ENCODE results near the gene ZNF202.
"Not testable (repeated sequence)": the region's sequence is repeated elsewhere in the genome, so short reads cannot be mapped to it uniquely, and the experiment has no call there.

Gene ZNF202

DNA sequence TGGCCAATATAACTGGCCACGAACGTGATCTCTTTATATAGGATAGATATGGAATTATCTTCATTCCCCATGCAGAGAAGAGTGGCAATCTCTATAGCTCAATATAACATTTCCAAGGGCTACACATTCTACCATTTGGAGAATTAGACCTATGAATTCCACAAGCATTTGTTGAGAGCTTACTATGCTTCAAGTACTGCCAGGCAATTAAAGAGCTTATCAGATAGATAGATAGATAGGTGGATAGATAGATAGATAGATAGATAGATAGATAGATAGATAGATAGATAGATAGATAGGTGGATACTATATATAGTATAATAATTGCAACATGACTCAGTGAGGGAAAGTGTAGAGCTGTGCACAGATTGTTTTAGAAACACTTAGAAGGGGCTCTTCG is 14.4 kb upstream of the ZNF202 start:
- no peak for TF ChIP-seq CTCF (conservative IDR thresholded peaks at IDR 0.05; ENCODE audit: low read length)
- no peak overlapping the region for H3K4me3 ChIP-seq (ENCODE audit: low read length)
- no peak for DNase-seq (ENCODE audit: low read depth)

GRCh38 chr11:123755344-123755743 is 13.9 kb upstream of the ZNF202 start:
- H3K4me3 ChIP-seq (ENCODE audit: low read length): no peak overlapping the region
- no peak for DNase-seq (ENCODE audit: low read depth)
- no peak for TF ChIP-seq CTCF (conservative IDR thresholded peaks at IDR 0.05; ENCODE audit: low read length)

- TF ChIP-seq CTCF (conservative IDR thresholded peaks at IDR 0.05; ENCODE audit: low read length): no peak
- no peak for DNase-seq (ENCODE audit: low read depth)
- no peak within 1 kb of the TSS for H3K4me3 ChIP-seq (ENCODE audit: low read length)
These were observed 12.7 kb upstream of the ZNF202 start, which contains the start of gene OR6X1 for GRCh38 chr11:123754101-123754568. OR6X1 (minus strand) TSS chr11:123754518; CDS start chr11:123754518, 0 bp downstream.

GRCh38 chr11:123753110-123753509 is 11.7 kb upstream of the ZNF202 start:
- no peak for TF ChIP-seq CTCF (conservative IDR thresholded peaks at IDR 0.05; ENCODE audit: low read length)
- H3K4me3 ChIP-seq (ENCODE audit: low read length): no peak overlapping the region
- DNase-seq (ENCODE audit: low read depth): no peak

DNA sequence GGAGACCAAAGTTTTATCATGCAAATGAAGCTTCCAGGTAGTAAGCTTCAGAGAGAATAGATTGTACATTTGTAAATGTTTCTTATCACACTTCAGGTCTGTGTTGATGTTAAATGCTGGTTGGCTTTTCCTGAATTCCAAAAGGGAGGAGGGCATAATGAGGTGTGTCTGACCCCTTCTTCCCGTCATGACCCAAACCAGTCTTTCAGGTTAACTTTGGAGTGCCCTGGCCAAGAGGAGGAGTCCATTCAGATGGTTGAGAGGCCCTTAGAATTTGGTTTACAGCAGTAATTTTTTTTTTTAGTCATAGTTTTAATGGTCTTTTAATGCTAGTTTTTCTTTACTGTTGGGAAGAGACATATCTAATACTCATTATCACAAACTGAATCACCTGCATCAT is 10.3 kb upstream of the ZNF202 start:
- no peak for DNase-seq (ENCODE audit: low read depth)
- TF ChIP-seq CTCF (conservative IDR thresholded peaks at IDR 0.05; ENCODE audit: low read length): no peak
- H3K4me3 ChIP-seq (ENCODE audit: low read length): no peak overlapping the region

- not testable (repeated sequence) for DNase-seq (ENCODE audit: low read depth); H3K4me3 ChIP-seq (ENCODE audit: low read length)
These were observed 6.9 kb upstream of the ZNF202 start for GRCh38 chr11:123748349-123748748.

DNA sequence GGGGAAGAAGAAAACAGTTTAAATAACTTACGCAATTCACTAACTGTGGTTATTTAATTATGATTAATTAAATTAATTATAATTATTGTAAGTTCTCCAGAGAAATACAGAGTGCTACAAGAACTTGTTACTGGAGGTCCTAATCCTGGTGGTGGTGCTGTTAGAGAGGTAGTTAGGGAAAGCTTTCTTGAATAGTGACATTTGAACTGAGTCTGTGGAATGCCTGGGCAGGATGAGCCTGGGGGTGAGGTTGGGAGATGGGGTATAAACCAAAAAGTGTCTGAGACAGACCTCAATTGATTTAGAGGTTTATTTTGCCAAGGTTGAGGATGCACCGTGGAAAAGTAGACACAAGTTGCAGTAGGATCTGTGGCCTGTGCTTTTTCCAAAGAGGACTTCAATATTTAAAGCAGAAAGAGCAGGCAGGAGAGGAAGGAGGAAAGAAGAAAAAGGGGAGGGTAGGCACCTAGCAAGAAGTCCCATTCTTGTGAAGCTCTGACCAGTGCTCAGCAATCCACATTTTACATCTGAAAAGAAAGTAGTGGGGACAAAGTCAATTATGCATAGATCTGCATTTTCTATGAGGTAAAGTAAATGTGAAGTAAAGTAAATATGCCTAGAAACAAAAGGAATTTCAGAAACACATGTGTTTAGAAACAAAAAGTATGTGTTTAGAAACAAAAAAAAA is 4.4 kb upstream of the ZNF202 start:
- no peak for TF ChIP-seq CTCF (conservative IDR thresholded peaks at IDR 0.05; ENCODE audit: low read length)
- no peak overlapping the region for H3K4me3 ChIP-seq (ENCODE audit: low read length)
- DNase-seq (ENCODE audit: low read depth): no peak

Measured in AG10803 (cell line).